Measurements from ENCODE around the gene FOLR2.

DNA sequence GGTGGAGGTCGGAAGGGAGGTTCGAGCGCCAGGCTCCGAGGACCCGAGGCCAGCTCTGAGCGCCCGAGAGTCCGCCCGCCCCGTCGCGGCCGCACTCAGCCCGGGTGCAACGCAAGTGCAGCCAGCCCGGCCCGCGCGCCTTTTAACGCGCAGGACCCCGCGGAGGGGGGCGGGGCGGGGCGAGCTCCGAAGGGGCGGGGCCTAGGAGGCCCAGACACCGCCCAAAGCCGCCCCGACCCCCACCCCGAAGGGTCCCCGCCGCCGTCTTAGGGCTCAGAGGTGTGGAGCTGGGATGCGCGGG lies 27.4 kb downstream of the FOLR2 start, which contains the start of gene PHOX2A:
- TF ChIP-seq, protein P1, sequence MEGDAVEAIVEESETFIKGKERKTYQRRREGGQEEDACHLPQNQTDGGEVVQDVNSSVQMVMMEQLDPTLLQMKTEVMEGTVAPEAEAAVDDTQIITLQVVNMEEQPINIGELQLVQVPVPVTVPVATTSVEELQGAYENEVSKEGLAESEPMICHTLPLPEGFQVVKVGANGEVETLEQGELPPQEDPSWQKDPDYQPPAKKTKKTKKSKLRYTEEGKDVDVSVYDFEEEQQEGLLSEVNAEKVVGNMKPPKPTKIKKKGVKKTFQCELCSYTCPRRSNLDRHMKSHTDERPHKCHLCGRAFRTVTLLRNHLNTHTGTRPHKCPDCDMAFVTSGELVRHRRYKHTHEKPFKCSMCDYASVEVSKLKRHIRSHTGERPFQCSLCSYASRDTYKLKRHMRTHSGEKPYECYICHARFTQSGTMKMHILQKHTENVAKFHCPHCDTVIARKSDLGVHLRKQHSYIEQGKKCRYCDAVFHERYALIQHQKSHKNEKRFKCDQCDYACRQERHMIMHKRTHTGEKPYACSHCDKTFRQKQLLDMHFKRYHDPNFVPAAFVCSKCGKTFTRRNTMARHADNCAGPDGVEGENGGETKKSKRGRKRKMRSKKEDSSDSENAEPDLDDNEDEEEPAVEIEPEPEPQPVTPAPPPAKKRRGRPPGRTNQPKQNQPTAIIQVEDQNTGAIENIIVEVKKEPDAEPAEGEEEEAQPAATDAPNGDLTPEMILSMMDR (IDR thresholded peaks at IDR 0.05 in 2 of 3, conservative IDR thresholded peaks at IDR 0.05 in 1 of 3; ENCODE audit: borderline replicate concordance in 1 of 3, insufficient read depth in 1 of 3, low read depth in 2 of 3, low read length in 2 of 3) = no peak
- TF ChIP-seq CEBPB (IDR thresholded peaks at IDR 0.05; ENCODE audit: low read depth) (no peak), SP1 (IDR thresholded peaks at IDR 0.05; ENCODE audit: low read depth) (no peak), POLR2A (IDR thresholded peaks at IDR 0.05; ENCODE audit: borderline replicate concordance, extremely low read depth, insufficient read depth, insufficient read length) (no peak), EZH2 (IDR thresholded peaks at IDR 0.05) (no peak), EZH2phosphoT487 (IDR thresholded peaks at IDR 0.05; ENCODE audit: borderline replicate concordance) (no peak), YY1 (IDR thresholded peaks at IDR 0.05; ENCODE audit: extremely low read depth, insufficient replicate concordance, low read depth, low read length) (no peak), POLR2AphosphoS5 (IDR thresholded peaks at IDR 0.05; ENCODE audit: low read depth, low read length) (no peak)
- TF ChIP-seq, protein P2, sequence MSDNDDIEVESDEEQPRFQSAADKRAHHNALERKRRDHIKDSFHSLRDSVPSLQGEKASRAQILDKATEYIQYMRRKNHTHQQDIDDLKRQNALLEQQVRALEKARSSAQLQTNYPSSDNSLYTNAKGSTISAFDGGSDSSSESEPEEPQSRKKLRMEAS (IDR thresholded peaks at IDR 0.05) = no peak
- TF ChIP-seq, protein P3, sequence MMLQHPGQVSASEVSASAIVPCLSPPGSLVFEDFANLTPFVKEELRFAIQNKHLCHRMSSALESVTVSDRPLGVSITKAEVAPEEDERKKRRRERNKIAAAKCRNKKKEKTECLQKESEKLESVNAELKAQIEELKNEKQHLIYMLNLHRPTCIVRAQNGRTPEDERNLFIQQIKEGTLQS (IDR thresholded peaks at IDR 0.05) = no peak
- TF ChIP-seq, protein P4, sequence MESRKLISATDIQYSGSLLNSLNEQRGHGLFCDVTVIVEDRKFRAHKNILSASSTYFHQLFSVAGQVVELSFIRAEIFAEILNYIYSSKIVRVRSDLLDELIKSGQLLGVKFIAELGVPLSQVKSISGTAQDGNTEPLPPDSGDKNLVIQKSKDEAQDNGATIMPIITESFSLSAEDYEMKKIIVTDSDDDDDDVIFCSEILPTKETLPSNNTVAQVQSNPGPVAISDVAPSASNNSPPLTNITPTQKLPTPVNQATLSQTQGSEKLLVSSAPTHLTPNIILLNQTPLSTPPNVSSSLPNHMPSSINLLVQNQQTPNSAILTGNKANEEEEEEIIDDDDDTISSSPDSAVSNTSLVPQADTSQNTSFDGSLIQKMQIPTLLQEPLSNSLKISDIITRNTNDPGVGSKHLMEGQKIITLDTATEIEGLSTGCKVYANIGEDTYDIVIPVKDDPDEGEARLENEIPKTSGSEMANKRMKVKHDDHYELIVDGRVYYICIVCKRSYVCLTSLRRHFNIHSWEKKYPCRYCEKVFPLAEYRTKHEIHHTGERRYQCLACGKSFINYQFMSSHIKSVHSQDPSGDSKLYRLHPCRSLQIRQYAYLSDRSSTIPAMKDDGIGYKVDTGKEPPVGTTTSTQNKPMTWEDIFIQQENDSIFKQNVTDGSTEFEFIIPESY (IDR thresholded peaks at IDR 0.05; ENCODE audit: extremely low read depth, insufficient replicate concordance, low read length) = no peak
